Parathyroid adenoma (tissue), 2 donors: ENCODE results near the gene AGTRAP.

ENCODE experiments used
- H2AFZ ChIP-seq: fragments of 300-600 bp; sonication (generic); one replicate; pipeline ENCODE4 v1.7.0; 2017; ENCODE audit warnings: antibody characterized with exemption, mild to moderate bottlenecking
- H3K27ac ChIP-seq: fragments of 300-600 bp; sonication (generic); one replicate; pipeline ENCODE4 v1.7.0; 2017
- H3K27me3 ChIP-seq: fragments of 300-600 bp; sonication (generic); one replicate; pipeline ENCODE4 v1.7.0; 2017; ENCODE audit warnings: low read length; ENCODE audit not compliant: control insufficient read depth, insufficient read depth
- H3K36me3 ChIP-seq: fragments of 300-600 bp; sonication (generic); one replicate; pipeline ENCODE4 v1.7.0; 2017; ENCODE audit warnings: low read length; ENCODE audit not compliant: control insufficient read depth, insufficient read depth
- H3K4me1 ChIP-seq: fragments of 300-600 bp; sonication (generic); one replicate; pipeline ENCODE4 v1.7.0; 2017; ENCODE audit warnings: control low read depth
- H3K4me2 ChIP-seq: fragments of 300-600 bp; sonication (generic); one replicate; pipeline ENCODE4 v1.7.0; 2017; ENCODE audit warnings: low read length
- H3K4me3 ChIP-seq: fragments of 300-600 bp; sonication (generic); one replicate; pipeline ENCODE4 v1.7.0; 2017; ENCODE audit warnings: low read depth, low read length
- H3K79me2 ChIP-seq: fragments of 300-600 bp; sonication (generic); one replicate; pipeline ENCODE4 v1.7.0; 2017; ENCODE audit warnings: control low read depth
- H3K9ac ChIP-seq: fragments of 300-600 bp; sonication (generic); one replicate; pipeline ENCODE4 v1.7.0; 2017; ENCODE audit warnings: mild to moderate bottlenecking
- H3K9me3 ChIP-seq: fragments of 300-600 bp; sonication (generic); one replicate; pipeline ENCODE4 v1.7.0; 2017; ENCODE audit warnings: low read length; ENCODE audit not compliant: control insufficient read depth
- CTCF ChIP-seq: fragments of 300-600 bp; sonication (generic); IDR thresholded peaks from one replicate; pipeline ENCODE4 v1.7.0; 2017; ENCODE audit warnings: antibody characterized with exemption, mild to moderate bottlenecking
- donor health status: primary hyperparathyroidism.

The AGTRAP gene

GRCh38 chr1:11691928-11692711, 43.8 kb upstream of the AGTRAP start:
- H3K79me2 ChIP-seq: no peaks in the 10 kb centered on the region
- no peak overlapping the region for H3K27ac ChIP-seq
- H3K4me3 ChIP-seq: no peak overlapping the region
- H3K9me3 ChIP-seq: no peaks in the 10 kb centered on the region
- no peak overlapping the region for H2AFZ ChIP-seq
- no peaks in the 10 kb centered on the region for H3K27me3 ChIP-seq
- no peak overlapping the region for H3K9ac ChIP-seq
- H3K4me1 ChIP-seq: no peaks in the 10 kb centered on the region
- no peaks in the 10 kb centered on the region for H3K36me3 ChIP-seq
- no peak for TF ChIP-seq CTCF
- no peak overlapping the region for H3K4me2 ChIP-seq

- no peak overlapping the region for H3K4me3 ChIP-seq
- H3K27ac ChIP-seq: no peak overlapping the region
- no peak overlapping the region for H3K4me2 ChIP-seq
- H3K9me3 ChIP-seq: no peaks in the 10 kb centered on the region
- H3K9ac ChIP-seq: no peak overlapping the region
- H3K27me3 ChIP-seq: no peaks in the 10 kb centered on the region
- H3K36me3 ChIP-seq: no peaks in the 10 kb centered on the region
- TF ChIP-seq CTCF: no peak
- no peak overlapping the region for H2AFZ ChIP-seq
- H3K79me2 ChIP-seq: no peaks in the 10 kb centered on the region
- H3K4me1 ChIP-seq: no peaks in the 10 kb centered on the region
These were observed 42.8 kb upstream of the AGTRAP start for GRCh38 chr1:11693024-11693590.

GRCh38 chr1:11693917-11694316, 42.0 kb upstream of the AGTRAP start:
- TF ChIP-seq CTCF: no peak
- H3K36me3 ChIP-seq: no peaks in the 10 kb centered on the region
- no peak overlapping the region for H3K4me2 ChIP-seq
- H3K4me3 ChIP-seq: no peak overlapping the region
- H3K79me2 ChIP-seq: no peaks in the 10 kb centered on the region
- H3K27me3 ChIP-seq: no peaks in the 10 kb centered on the region
- H3K9ac ChIP-seq: no peak overlapping the region
- no peaks in the 10 kb centered on the region for H3K4me1 ChIP-seq
- H3K9me3 ChIP-seq: no peaks in the 10 kb centered on the region
- no peak overlapping the region for H2AFZ ChIP-seq
- no peak overlapping the region for H3K27ac ChIP-seq

- Histone ChIP-seq H3K36me3 (no peaks in the 10 kb centered on the region), H3K4me2 (no peak overlapping the region), H2AFZ (no peak overlapping the region), H3K4me3 (no peak overlapping the region), H3K27me3 (peaks cover under 1% of the 10 kb centered on the region), H3K79me2 (no peaks in the 10 kb centered on the region), H3K9me3 (no peaks in the 10 kb centered on the region), H3K9ac (no peak overlapping the region), H3K4me1 (no peaks in the 10 kb centered on the region), H3K27ac (no peak overlapping the region)
- TF ChIP-seq CTCF: no peak
These were observed 40.1 kb upstream of the AGTRAP start for GRCh38 chr1:11695861-11696260.
